ENCODE results near the gene TSPAN31. TPM values are rescaled to one million over a fixed set of nuclear protein-coding genes. Genes with fewer than 3 reads are reported as not detected.
A peak's percentile ranks its signal among the peaks of the same experiment; 100 is the strongest.

Gene TSPAN31
- total RNA-seq, 1 experiment from 2014 or later = 42.7 TPM

DNA sequence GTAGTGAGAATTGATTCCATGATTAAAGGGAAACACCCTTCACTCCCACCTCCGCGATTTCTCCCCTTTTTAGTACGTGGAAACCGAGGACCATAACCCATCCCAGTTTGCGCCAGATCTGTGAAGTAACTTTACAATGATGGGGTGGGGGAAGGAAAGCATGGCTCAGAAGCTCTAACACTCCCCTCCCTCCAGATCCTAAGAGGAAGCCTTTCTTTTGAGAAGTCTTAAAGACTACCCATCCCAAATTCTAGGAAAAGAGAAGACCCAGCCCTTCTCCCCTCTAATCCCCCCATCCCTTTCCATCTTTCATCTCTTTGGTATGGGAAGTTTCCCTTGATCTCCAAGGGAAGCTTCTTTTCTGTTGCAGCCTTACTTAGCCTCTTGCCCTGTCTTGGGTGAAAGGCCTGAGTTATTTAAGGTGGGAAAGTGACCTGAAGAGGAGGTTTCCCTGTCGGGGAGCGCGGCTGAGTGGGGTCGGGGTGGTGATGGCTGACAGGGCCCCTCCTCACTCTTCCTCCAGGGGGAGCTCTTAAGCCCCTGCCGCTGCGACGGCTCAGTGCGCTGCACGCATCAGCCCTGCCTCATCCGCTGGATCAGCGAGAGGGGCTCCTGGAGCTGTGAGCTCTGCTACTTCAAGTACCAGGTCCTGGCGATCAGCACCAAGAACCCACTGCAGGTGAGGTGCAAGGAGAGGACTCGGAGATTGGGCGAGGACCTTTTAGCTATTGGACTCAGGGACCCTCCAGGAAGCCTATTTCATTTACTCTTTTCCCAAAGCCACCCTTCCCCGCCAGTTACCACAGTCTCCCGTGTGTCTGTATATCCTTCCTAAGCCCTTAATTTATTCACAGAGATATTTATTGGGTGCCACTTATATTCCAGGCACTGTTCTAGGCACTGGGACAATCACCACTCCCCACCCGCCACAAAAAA lies 11.8 kb downstream of the TSPAN31 start:
- 0 out of 2 replicates have a peak overlapping the region, but pooled peaks have one; percentile 38 for H2AFZ ChIP-seq (ENCODE audit: low read length)

DNA sequence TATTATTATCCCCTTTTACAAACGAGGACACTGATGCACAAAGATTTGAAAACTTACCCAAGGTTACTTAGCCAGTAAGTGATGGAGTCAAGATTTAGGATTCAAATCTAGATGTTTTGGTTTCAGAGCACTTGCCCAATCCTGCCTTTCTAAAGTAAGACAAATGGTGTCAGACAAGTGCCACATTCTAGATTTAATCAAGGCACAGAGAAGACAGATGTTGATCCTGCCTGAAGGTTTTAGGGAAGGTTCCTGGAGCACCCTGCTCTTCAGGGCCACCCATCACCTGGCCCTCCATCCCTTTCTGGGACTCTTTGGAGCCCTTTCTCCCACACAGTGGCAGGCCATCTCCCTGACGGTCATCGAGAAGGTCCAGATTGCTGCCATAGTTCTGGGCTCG lies 12.9 kb downstream of the TSPAN31 start:
- Histone ChIP-seq H3K27me3 (ENCODE audit: low read length) (no peaks in the 10 kb centered on the region), H3K9me3 (ENCODE audit: low read length) (no peaks in the 10 kb centered on the region), H4K20me1 (ENCODE audit: insufficient read depth, low read depth, low read length) (peaks cover 11% of the 10 kb centered on the region), H3K9ac (ENCODE audit: low read length) (no peak overlapping the region), H2AFZ (ENCODE audit: low read length) (no peak overlapping the region), H3K4me1 (ENCODE audit: low read length) (peaks cover 30% of the 10 kb centered on the region), H3K4me3 (ENCODE audit: low read length) (no peak overlapping the region), H3K9me2 (replicated peaks; ENCODE audit: insufficient read depth, low read length) (no peaks in the 10 kb centered on the region), H3K79me2 (ENCODE audit: low read length) (peaks cover 30% of the 10 kb centered on the region), H3K27ac (ENCODE audit: low read length) (no peak overlapping the region), H3K4me2 (ENCODE audit: low read depth, low read length, poor library complexity, severe bottlenecking) (peak overlapping the region; percentile 15), H3K36me3 (ENCODE audit: insufficient read depth, low read length) (peaks cover 25% of the 10 kb centered on the region)
- no peak for DNase-seq

More for the DNA sequence above, 11.8 kb downstream of the TSPAN31 start:
- H3K4me2 ChIP-seq (ENCODE audit: low read depth, low read length, poor library complexity, severe bottlenecking) = peak overlapping the region; percentile 97
- H3K36me3 ChIP-seq (ENCODE audit: insufficient read depth, low read length) = peaks cover 25% of the 10 kb centered on the region
- peak overlapping the region; percentile 80 for H3K27ac ChIP-seq (ENCODE audit: low read length)
- H3K4me3 ChIP-seq (ENCODE audit: low read length) = peak overlapping the region; percentile 77
- DNase-seq = peak; percentile 92
- peaks cover 35% of the 10 kb centered on the region for H3K79me2 ChIP-seq (ENCODE audit: low read length)
- no peaks in the 10 kb centered on the region for H3K27me3 ChIP-seq (ENCODE audit: low read length)
- H3K9me3 ChIP-seq (ENCODE audit: low read length) = no peaks in the 10 kb centered on the region
- H3K9me2 ChIP-seq (replicated peaks; ENCODE audit: insufficient read depth, low read length) = no peaks in the 10 kb centered on the region
- peak overlapping the region; percentile 78 for H3K9ac ChIP-seq (ENCODE audit: low read length)
- peaks cover 11% of the 10 kb centered on the region for H4K20me1 ChIP-seq (ENCODE audit: insufficient read depth, low read depth, low read length)
- H3K4me1 ChIP-seq (ENCODE audit: low read length) = peaks cover 33% of the 10 kb centered on the region

DNA sequence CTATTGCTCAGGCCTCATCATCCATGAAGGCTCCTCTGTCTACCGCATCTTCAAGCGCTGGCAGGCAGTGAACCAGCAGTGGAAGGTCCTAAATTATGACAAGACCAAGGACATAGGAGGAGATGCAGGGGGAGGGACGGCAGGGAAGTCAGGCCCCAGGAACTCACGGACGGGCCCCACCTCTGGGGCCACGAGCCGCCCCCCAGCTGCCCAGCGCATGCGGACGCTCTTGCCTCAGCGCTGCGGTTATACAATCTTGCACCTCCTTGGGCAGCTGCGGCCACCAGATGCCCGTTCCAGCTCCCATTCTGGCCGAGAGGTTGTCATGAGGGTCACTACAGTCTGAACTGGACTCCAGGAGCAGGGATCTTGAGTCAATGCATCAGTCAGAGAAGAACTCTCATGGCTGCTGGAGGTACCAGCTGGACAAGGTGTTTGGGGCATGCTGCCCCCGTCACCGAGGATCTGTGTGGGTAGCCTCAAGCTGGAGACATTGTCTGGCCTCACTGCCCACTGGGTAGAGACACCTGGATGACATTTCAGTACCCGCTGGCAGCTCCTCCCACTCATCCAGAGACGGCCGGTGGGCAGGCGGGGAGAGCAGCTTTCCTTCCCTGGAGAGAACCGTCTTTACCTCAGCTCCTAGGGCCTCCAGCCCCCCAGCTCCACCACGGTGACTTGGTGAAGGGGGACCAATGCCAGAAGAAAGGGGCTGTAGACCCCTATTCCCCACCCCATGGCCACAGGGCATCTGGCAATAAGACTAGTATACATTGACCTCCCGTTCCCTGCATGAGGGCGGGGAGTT lies 13.9 kb downstream of the TSPAN31 start:
- H4K20me1 ChIP-seq (ENCODE audit: insufficient read depth, low read depth, low read length) = peaks cover 11% of the 10 kb centered on the region
- no peak overlapping the region for H3K4me2 ChIP-seq (ENCODE audit: low read depth, low read length, poor library complexity, severe bottlenecking)
- no peak for DNase-seq
- peaks cover 20% of the 10 kb centered on the region for H3K4me1 ChIP-seq (ENCODE audit: low read length)
- H3K79me2 ChIP-seq (ENCODE audit: low read length) = peaks cover 30% of the 10 kb centered on the region
- no peaks in the 10 kb centered on the region for H3K27me3 ChIP-seq (ENCODE audit: low read length)
- no peak overlapping the region for H3K27ac ChIP-seq (ENCODE audit: low read length)
- no peaks in the 10 kb centered on the region for H3K9me2 ChIP-seq (replicated peaks; ENCODE audit: insufficient read depth, low read length)
- no peak overlapping the region for H2AFZ ChIP-seq (ENCODE audit: low read length)
- no peaks in the 10 kb centered on the region for H3K9me3 ChIP-seq (ENCODE audit: low read length)
- H3K9ac ChIP-seq (ENCODE audit: low read length) = no peak overlapping the region
- peaks cover 25% of the 10 kb centered on the region for H3K36me3 ChIP-seq (ENCODE audit: insufficient read depth, low read length)
- no peak overlapping the region for H3K4me3 ChIP-seq (ENCODE audit: low read length)

- Histone ChIP-seq H3K9me2 (replicated peaks; ENCODE audit: insufficient read depth, low read length) (no peaks in the 10 kb centered on the region), H3K9ac (ENCODE audit: low read length) (no peak overlapping the region), H2AFZ (ENCODE audit: low read length) (no peak overlapping the region), H3K4me2 (ENCODE audit: low read depth, low read length, poor library complexity, severe bottlenecking) (no peak overlapping the region), H3K9me3 (ENCODE audit: low read length) (no peaks in the 10 kb centered on the region), H3K4me3 (ENCODE audit: low read length) (no peak overlapping the region), H3K4me1 (ENCODE audit: low read length) (peaks cover 13% of the 10 kb centered on the region), H3K36me3 (ENCODE audit: insufficient read depth, low read length) (peaks cover 25% of the 10 kb centered on the region), H4K20me1 (ENCODE audit: insufficient read depth, low read depth, low read length) (peaks cover 11% of the 10 kb centered on the region), H3K27me3 (ENCODE audit: low read length) (no peaks in the 10 kb centered on the region), H3K27ac (ENCODE audit: low read length) (no peak overlapping the region), H3K79me2 (ENCODE audit: low read length) (peaks cover 30% of the 10 kb centered on the region)
- peak; percentile 78 for DNase-seq
These were observed 14.6 kb downstream of the TSPAN31 start for GRCh38 chr12:57759360-57759980.

- Histone ChIP-seq H3K9me2 (replicated peaks; ENCODE audit: insufficient read depth, low read length) (no peaks in the 10 kb centered on the region), H3K27me3 (ENCODE audit: low read length) (no peaks in the 10 kb centered on the region), H3K4me3 (ENCODE audit: low read length) (no peak overlapping the region), H3K9me3 (ENCODE audit: low read length) (no peaks in the 10 kb centered on the region), H2AFZ (ENCODE audit: low read length) (no peak overlapping the region), H3K4me2 (ENCODE audit: low read depth, low read length, poor library complexity, severe bottlenecking) (no peak overlapping the region), H3K4me1 (ENCODE audit: low read length) (peaks cover 15% of the 10 kb centered on the region), H3K36me3 (ENCODE audit: insufficient read depth, low read length) (peaks cover 25% of the 10 kb centered on the region), H4K20me1 (ENCODE audit: insufficient read depth, low read depth, low read length) (peaks cover 11% of the 10 kb centered on the region), H3K9ac (ENCODE audit: low read length) (no peak overlapping the region), H3K79me2 (ENCODE audit: low read length) (peaks cover 30% of the 10 kb centered on the region), H3K27ac (ENCODE audit: low read length) (no peak overlapping the region)
- no peak for DNase-seq
These were observed 15.6 kb downstream of the TSPAN31 start for GRCh38 chr12:57760347-57760982.

GRCh38 chr12:57761391-57761998 lies 16.7 kb downstream of the TSPAN31 start:
- no peak overlapping the region for H2AFZ ChIP-seq (ENCODE audit: low read length)
- H3K9ac ChIP-seq (ENCODE audit: low read length) = no peak overlapping the region
- no peaks in the 10 kb centered on the region for H3K9me2 ChIP-seq (replicated peaks; ENCODE audit: insufficient read depth, low read length)
- H3K4me2 ChIP-seq (ENCODE audit: low read depth, low read length, poor library complexity, severe bottlenecking) = no peak overlapping the region
- H3K4me3 ChIP-seq (ENCODE audit: low read length) = no peak overlapping the region
- peaks cover 21% of the 10 kb centered on the region for H3K79me2 ChIP-seq (ENCODE audit: low read length)
- H3K36me3 ChIP-seq (ENCODE audit: insufficient read depth, low read length) = peaks cover 25% of the 10 kb centered on the region
- no peaks in the 10 kb centered on the region for H3K9me3 ChIP-seq (ENCODE audit: low read length)
- H3K4me1 ChIP-seq (ENCODE audit: low read length) = peaks cover 11% of the 10 kb centered on the region
- H3K27ac ChIP-seq (ENCODE audit: low read length) = no peak overlapping the region
- no peaks in the 10 kb centered on the region for H3K27me3 ChIP-seq (ENCODE audit: low read length)
- no peak for DNase-seq
- peaks cover 11% of the 10 kb centered on the region for H4K20me1 ChIP-seq (ENCODE audit: insufficient read depth, low read depth, low read length)

DNA sequence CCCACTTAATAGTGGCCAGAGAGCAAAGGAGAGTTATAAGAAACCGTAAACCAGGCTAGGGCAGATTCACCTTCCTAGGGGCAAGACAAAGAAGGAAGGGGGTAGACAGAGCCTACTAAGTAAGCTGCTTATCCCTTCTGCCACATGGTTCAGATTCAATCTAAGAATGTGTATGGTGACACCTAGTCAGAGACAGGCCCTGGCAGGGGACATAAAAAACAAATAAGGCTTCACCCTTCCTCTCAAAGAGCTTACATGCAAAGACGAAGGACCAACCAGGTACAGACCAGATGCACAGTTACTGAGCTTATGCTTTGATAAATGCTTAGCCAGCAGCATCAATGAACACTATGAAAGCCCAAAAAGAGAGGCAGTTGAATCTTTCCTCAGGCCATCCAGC lies 17.6 kb downstream of the TSPAN31 start:
- Histone ChIP-seq H4K20me1 (ENCODE audit: insufficient read depth, low read depth, low read length) (peaks cover 11% of the 10 kb centered on the region), H3K9me2 (replicated peaks; ENCODE audit: insufficient read depth, low read length) (no peaks in the 10 kb centered on the region), H3K9me3 (ENCODE audit: low read length) (no peaks in the 10 kb centered on the region), H3K9ac (ENCODE audit: low read length) (no peak overlapping the region), H3K4me3 (ENCODE audit: low read length) (no peak overlapping the region), H2AFZ (ENCODE audit: low read length) (no peak overlapping the region), H3K27me3 (ENCODE audit: low read length) (no peaks in the 10 kb centered on the region), H3K79me2 (ENCODE audit: low read length) (peaks cover 13% of the 10 kb centered on the region), H3K4me1 (ENCODE audit: low read length) (peaks cover 4% of the 10 kb centered on the region; the same call in 1 of the 2 replicates), H3K36me3 (ENCODE audit: insufficient read depth, low read length) (peaks cover 25% of the 10 kb centered on the region), H3K27ac (ENCODE audit: low read length) (no peak overlapping the region), H3K4me2 (ENCODE audit: low read depth, low read length, poor library complexity, severe bottlenecking) (no peak overlapping the region)
- DNase-seq = no peak

All from Karpas-422 (cell line).